H1 (cell line): Measurements from ENCODE around the gene LITAF. TPM values are rescaled to one million over a fixed set of nuclear protein-coding genes. Genes with fewer than 3 reads are reported as not detected.

Experiments used
- CBX8 ChIP-seq: fragments of 300-800, 300-1000 bp; sonication (generic); IDR thresholded peaks from 2 replicates; pipeline ENCODE4 v1.7.1; 2016; ENCODE audit warnings: low read depth, low read length, borderline replicate concordance
- CEBPB ChIP-seq: IDR thresholded peaks from 2 replicates; pipeline ENCODE4 v1.6.1; 2012; ENCODE audit warnings: low read depth, low read length
- CHD1 ChIP-seq: IDR thresholded peaks from 2 replicates; pipeline ENCODE4 v1.6.1; 2012; ENCODE audit warnings: low read depth, low read length, improper control_type of control experiment
- CHD7 ChIP-seq: fragments of 300-600 bp; sonication (generic); IDR thresholded peaks from 2 replicates; pipeline ENCODE4 v1.7.1; 2012; ENCODE audit warnings: low read length, moderate library complexity, mild to moderate bottlenecking, inconsistent platforms; ENCODE audit not compliant: insufficient replicate concordance
- E2F6 ChIP-seq: IDR thresholded peaks from 2 replicates; pipeline ENCODE4 v1.6.1; 2012; ENCODE audit warnings: inconsistent platforms
- SP4 ChIP-seq: IDR thresholded peaks from 2 replicates; pipeline ENCODE4 v1.6.1; 2012; ENCODE audit warnings: low read length, inconsistent platforms
- TBP ChIP-seq: IDR thresholded peaks from 2 replicates; pipeline ENCODE4 v1.6.1; 2011; ENCODE audit warnings: low read depth, low read length, improper control_type of control experiment
- USF2 ChIP-seq: IDR thresholded peaks from 2 replicates; pipeline ENCODE4 v1.6.1; 2011; ENCODE audit warnings: low read length, improper control_type of control experiment
- polyA plus RNA-seq, 7 experiments: library from polyadenylated mRNA; depleted of rRNA in 3 of 7; stranded (reverse) in 5 of 7; unstranded in 2 of 7; fragments of >200 nt in 5 of 7; fragments of 200-250 nt in 2 of 7; gene quantifications; 1 replicate in 5 of 7; 2 replicates in 1 of 7; 4 replicates in 1 of 7; pipeline versions ENCODE4 v1.2.1 to v1.2.3, GENCODE V29; 2011 to 2013; ENCODE audit warnings: missing spikeins in 2 of 7, mixed read lengths in 2 of 7
- total RNA-seq: library from RNA; stranded (reverse); fragmentation: NEBNext Ultra II Directional; extraction: Animal tissue kit (Norgen Biotek cat#: 25700); gene quantifications from 2 replicates; pipeline ENCODE4 v1.2.1, GENCODE V29; 2021

Gene LITAF
- total and polyA plus RNA-seq, 2 of the 8 experiments (the other 6 are each of a cell fraction or from before 2014, with no cell fraction given), result 165 to 205 TPM

- TF ChIP-seq CHD7 (no peak), SP4 (no peak), TBP (no peak), CBX8 (no peak), CEBPB (no peak), E2F6 (no peak), CHD1 (no peak), USF2 (no peak)
- TF ChIP-seq, all 59 proteins: peak for 0
These were observed 33.3 kb downstream of the LITAF start (continued) for GRCh38 chr16:11553371-11553770.
